ENCODE measurements around the gene OPN4. TPM values are rescaled to one million over a fixed set of nuclear protein-coding genes. Genes with fewer than 3 reads are reported as not detected.
"Not testable (repeated sequence)": the region's sequence is repeated elsewhere in the genome, so short reads cannot be mapped to it uniquely, and the experiment has no call there.

Gene OPN4
- polyA plus RNA-seq (2012; ENCODE audit: missing spikeins) = not detected

- no peak for TF ChIP-seq POLR2AphosphoS5 (IDR thresholded peaks at IDR 0.05; ENCODE audit: low read depth, low read length)
- TF ChIP-seq TAF1 (IDR thresholded peaks at IDR 0.05; ENCODE audit: borderline replicate concordance, low read depth, low read length) = no peak
- TF ChIP-seq POLR2A (IDR thresholded peaks at IDR 0.05; ENCODE audit: low read depth, low read length) = no peak
- DNase-seq (ENCODE audit: insufficient read length) (peak; percentile 8), FAIRE-seq (no peak)
These were observed at the start of gene OPN4 for GRCh38 chr10:86654411-86655172. Gene OPN4 (plus strand): TSS chr10:86654547. CDS start chr10:86654784, 237 bp downstream.

GRCh38 chr10:86607674-86608073 is 46.7 kb upstream of the OPN4 start:
- FAIRE-seq (no peak), DNase-seq (ENCODE audit: insufficient read length) (no peak)
- TF ChIP-seq POLR2A (IDR thresholded peaks at IDR 0.05; ENCODE audit: low read depth, low read length) (no peak), POLR2AphosphoS5 (IDR thresholded peaks at IDR 0.05; ENCODE audit: low read depth, low read length) (no peak), TAF1 (IDR thresholded peaks at IDR 0.05; ENCODE audit: borderline replicate concordance, low read depth, low read length) (no peak)

- no peak for FAIRE-seq
- DNase-seq (ENCODE audit: insufficient read length) = no peak
- TF ChIP-seq TAF1 (IDR thresholded peaks at IDR 0.05; ENCODE audit: borderline replicate concordance, low read depth, low read length) (no peak), POLR2A (IDR thresholded peaks at IDR 0.05; ENCODE audit: low read depth, low read length) (no peak), POLR2AphosphoS5 (IDR thresholded peaks at IDR 0.05; ENCODE audit: low read depth, low read length) (no peak)
These were observed 44.4 kb upstream of the OPN4 start for GRCh38 chr10:86609920-86610319.

GRCh38 chr10:86611386-86611785 is 43.0 kb upstream of the OPN4 start:
- no peak for FAIRE-seq
- no peak for TF ChIP-seq POLR2A (IDR thresholded peaks at IDR 0.05; ENCODE audit: low read depth, low read length)
- no peak for TF ChIP-seq TAF1 (IDR thresholded peaks at IDR 0.05; ENCODE audit: borderline replicate concordance, low read depth, low read length)
- no peak for TF ChIP-seq POLR2AphosphoS5 (IDR thresholded peaks at IDR 0.05; ENCODE audit: low read depth, low read length)

GRCh38 chr10:86613096-86613495 is 41.3 kb upstream of the OPN4 start:
- FAIRE-seq = no peak
- no peak for DNase-seq (ENCODE audit: insufficient read length)
- no peak for TF ChIP-seq TAF1 (IDR thresholded peaks at IDR 0.05; ENCODE audit: borderline replicate concordance, low read depth, low read length)
- TF ChIP-seq POLR2AphosphoS5 (IDR thresholded peaks at IDR 0.05; ENCODE audit: low read depth, low read length) = no peak
- TF ChIP-seq POLR2A (IDR thresholded peaks at IDR 0.05; ENCODE audit: low read depth, low read length) = no peak

More at GRCh38 chr10:86611386-86611785, 43.0 kb upstream of the OPN4 start:
- no peak for DNase-seq (ENCODE audit: insufficient read length)

- TF ChIP-seq TAF1 (IDR thresholded peaks at IDR 0.05; ENCODE audit: borderline replicate concordance, low read depth, low read length) (no peak), POLR2A (IDR thresholded peaks at IDR 0.05; ENCODE audit: low read depth, low read length) (no peak), POLR2AphosphoS5 (IDR thresholded peaks at IDR 0.05; ENCODE audit: low read depth, low read length) (no peak)
- no peak for FAIRE-seq
- DNase-seq (ENCODE audit: insufficient read length) = no peak
These were observed 40.4 kb upstream of the OPN4 start for GRCh38 chr10:86613905-86614304.

GRCh38 chr10:86614853-86615252 is 39.5 kb upstream of the OPN4 start:
- DNase-seq (ENCODE audit: insufficient read length) (no peak), FAIRE-seq (no peak)
- TF ChIP-seq POLR2A (IDR thresholded peaks at IDR 0.05; ENCODE audit: low read depth, low read length) (no peak), TAF1 (IDR thresholded peaks at IDR 0.05; ENCODE audit: borderline replicate concordance, low read depth, low read length) (no peak), POLR2AphosphoS5 (IDR thresholded peaks at IDR 0.05; ENCODE audit: low read depth, low read length) (no peak)

GRCh38 chr10:86617278-86617677 is 37.1 kb upstream of the OPN4 start:
- DNase-seq (ENCODE audit: insufficient read length); FAIRE-seq: not testable (repeated sequence)

- FAIRE-seq = no peak
These were observed 26.0 kb upstream of the OPN4 start for GRCh38 chr10:86628311-86628710.

GRCh38 chr10:86630079-86630478 is 24.3 kb upstream of the OPN4 start:
- DNase-seq (ENCODE audit: insufficient read length) (no peak), FAIRE-seq (no peak)
- no peak for TF ChIP-seq POLR2A (IDR thresholded peaks at IDR 0.05; ENCODE audit: low read depth, low read length)
- no peak for TF ChIP-seq POLR2AphosphoS5 (IDR thresholded peaks at IDR 0.05; ENCODE audit: low read depth, low read length)
- no peak for TF ChIP-seq TAF1 (IDR thresholded peaks at IDR 0.05; ENCODE audit: borderline replicate concordance, low read depth, low read length)

More at GRCh38 chr10:86628311-86628710, 26.0 kb upstream of the OPN4 start:
- no peak for DNase-seq (ENCODE audit: insufficient read length)
- TF ChIP-seq POLR2AphosphoS5 (IDR thresholded peaks at IDR 0.05; ENCODE audit: low read depth, low read length) (no peak), TAF1 (IDR thresholded peaks at IDR 0.05; ENCODE audit: borderline replicate concordance, low read depth, low read length) (no peak), POLR2A (IDR thresholded peaks at IDR 0.05; ENCODE audit: low read depth, low read length) (no peak)

GRCh38 chr10:86632009-86632800 is 22.1 kb upstream of the OPN4 start:
- DNase-seq (ENCODE audit: insufficient read length) = no peak

GRCh38 chr10:86632951-86633350 is 21.4 kb upstream of the OPN4 start:
- DNase-seq (ENCODE audit: insufficient read length) = no peak
- TF ChIP-seq POLR2A (IDR thresholded peaks at IDR 0.05; ENCODE audit: low read depth, low read length) = no peak
- TF ChIP-seq POLR2AphosphoS5 (IDR thresholded peaks at IDR 0.05; ENCODE audit: low read depth, low read length) = no peak
- TF ChIP-seq TAF1 (IDR thresholded peaks at IDR 0.05; ENCODE audit: borderline replicate concordance, low read depth, low read length) = no peak
- no peak for FAIRE-seq

More at GRCh38 chr10:86632009-86632800, 22.1 kb upstream of the OPN4 start:
- TF ChIP-seq POLR2AphosphoS5 (IDR thresholded peaks at IDR 0.05; ENCODE audit: low read depth, low read length) (no peak), TAF1 (IDR thresholded peaks at IDR 0.05; ENCODE audit: borderline replicate concordance, low read depth, low read length) (no peak), POLR2A (IDR thresholded peaks at IDR 0.05; ENCODE audit: low read depth, low read length) (no peak)
- FAIRE-seq = no peak
